ENCODE measurements around the gene NME5. TPM values are rescaled to one million over a fixed set of nuclear protein-coding genes. Genes with fewer than 3 reads are reported as not detected.

Gene NME5
- total and polyA plus RNA-seq, 7 donors, result 1.2 to 3.5 (median 1.6) TPM; not detected in 1

GRCh38 chr5:138103319-138103637 lies 36.0 kb downstream of the NME5 start:
- no peaks in the 10 kb centered on the region for H3K4me1 ChIP-seq
- H3K36me3 ChIP-seq, result no peaks in the 10 kb centered on the region
- intact Hi-C loops (cut with DNase I), result no loop called here
- no peak overlapping the region for H3K27ac ChIP-seq
- no peak for TF ChIP-seq POLR2AphosphoS5 (IDR thresholded peaks at IDR 0.05)
- no peak for TF ChIP-seq POLR2A (IDR thresholded peaks at IDR 0.05)
- TF ChIP-seq CTCF (IDR thresholded peaks at IDR 0.05), result no peak
- TF ChIP-seq EP300 (IDR thresholded peaks at IDR 0.05), result no peak
- no peaks in the 10 kb centered on the region for H3K9me3 ChIP-seq
- WGBS, 2 donors, result 18 to 48% methylated on average over 3 of the region's 3 CpGs
- DNase-seq, result no peak
- H3K4me3 ChIP-seq, result no peak overlapping the region
- no peaks in the 10 kb centered on the region for H3K27me3 ChIP-seq

DNA sequence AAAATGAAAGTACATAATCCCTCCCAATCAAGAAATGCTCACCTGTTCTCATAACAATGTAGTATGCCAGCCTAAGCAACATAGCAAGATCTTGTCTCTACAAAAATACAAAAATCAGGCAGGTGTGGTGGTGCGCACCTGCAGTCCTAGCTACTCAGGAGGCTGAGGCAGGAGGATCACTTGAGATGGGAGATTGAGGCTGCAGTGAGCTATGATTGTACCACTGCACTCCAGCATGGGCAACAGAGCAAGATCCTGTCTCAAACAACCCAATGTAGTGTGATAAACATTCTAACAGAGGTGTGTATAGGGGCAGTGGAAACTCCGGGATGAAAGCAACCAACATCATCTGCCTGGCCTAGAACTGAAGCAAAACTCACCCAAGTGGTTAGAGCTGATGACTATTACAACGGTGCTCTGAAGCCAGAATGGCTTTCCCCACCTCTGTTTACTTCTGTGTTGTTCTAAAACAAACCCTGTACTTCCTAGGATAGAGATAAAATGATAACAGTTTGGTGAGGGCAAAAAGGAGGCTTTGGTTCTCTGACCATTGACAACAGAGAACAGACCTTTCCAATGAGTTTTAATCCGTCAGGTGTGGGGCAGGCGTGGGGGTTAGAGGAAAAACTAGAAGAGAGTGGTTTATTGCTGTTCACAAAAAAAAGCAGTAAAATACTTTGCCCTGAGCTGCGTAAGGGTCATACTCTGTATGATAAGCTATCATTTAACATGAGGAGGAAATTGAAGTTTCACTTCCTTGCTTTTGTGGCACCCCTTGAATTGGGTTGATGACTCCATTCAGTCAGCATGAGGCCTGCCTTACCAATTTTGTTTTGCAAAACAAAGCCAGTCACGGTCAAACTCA lies 36.5 kb downstream of the NME5 start:
- H3K4me3 ChIP-seq, result no peak overlapping the region
- H3K9me3 ChIP-seq, result no peaks in the 10 kb centered on the region
- H3K36me3 ChIP-seq, result no peaks in the 10 kb centered on the region
- H3K27ac ChIP-seq, result no peak overlapping the region
- no peak for TF ChIP-seq POLR2A (IDR thresholded peaks at IDR 0.05)
- TF ChIP-seq EP300 (IDR thresholded peaks at IDR 0.05), result no peak
- TF ChIP-seq POLR2AphosphoS5 (IDR thresholded peaks at IDR 0.05), result no peak
- TF ChIP-seq CTCF (IDR thresholded peaks at IDR 0.05), result no peak
- no peaks in the 10 kb centered on the region for H3K27me3 ChIP-seq
- 24 to 45% methylated on average over 7 of the region's 7 CpGs for WGBS, 2 donors
- intact Hi-C loops (cut with DNase I), result no loop called here
- H3K4me1 ChIP-seq, result no peaks in the 10 kb centered on the region
- DNase-seq, result no peak

- 88 to 92% methylated on average over 11 of the region's 11 CpGs for WGBS, 2 donors
- Histone ChIP-seq H3K4me1 (no peaks in the 10 kb centered on the region), H3K4me3 (no peak overlapping the region), H3K36me3 (no peaks in the 10 kb centered on the region), H3K27me3 (no peaks in the 10 kb centered on the region), H3K9me3 (no peaks in the 10 kb centered on the region), H3K27ac (no peak overlapping the region)
- intact Hi-C loops (cut with DNase I), result no loop called here
- TF ChIP-seq POLR2A (IDR thresholded peaks at IDR 0.05), result no peak
- TF ChIP-seq EP300 (IDR thresholded peaks at IDR 0.05), result no peak
- no peak for TF ChIP-seq CTCF (IDR thresholded peaks at IDR 0.05)
- no peak for TF ChIP-seq POLR2AphosphoS5 (IDR thresholded peaks at IDR 0.05)
- DNase-seq, result no peak
Measured at GRCh38 chr5:138096997-138097828, 42.0 kb downstream of the NME5 start.

DNA sequence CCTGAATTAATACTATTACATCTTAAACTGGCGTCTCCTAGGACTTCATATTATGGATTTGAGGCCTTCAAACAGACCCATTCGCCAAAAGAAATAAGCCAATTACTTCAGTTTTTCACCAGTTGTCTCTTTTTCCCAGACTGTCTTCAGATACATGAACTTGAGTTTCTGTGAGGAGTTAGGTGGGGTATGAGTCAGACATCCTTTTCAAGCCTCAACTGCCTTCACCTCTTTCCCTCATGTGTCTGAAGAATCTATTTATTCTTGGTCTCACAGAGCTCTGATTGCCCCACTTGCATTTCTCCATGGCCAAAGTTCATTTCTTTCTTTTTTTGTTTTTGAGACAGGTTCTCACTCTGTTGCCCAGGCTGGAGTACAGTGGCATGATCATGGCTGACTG lies 42.9 kb downstream of the NME5 start:
- H3K9me3 ChIP-seq, result no peaks in the 10 kb centered on the region
- H3K27me3 ChIP-seq, result no peaks in the 10 kb centered on the region
- H3K4me1 ChIP-seq, result no peaks in the 10 kb centered on the region
- WGBS, 2 donors, result 87 to 93% methylated on average over 2 of the region's 2 CpGs
- DNase-seq, result no peak
- no peaks in the 10 kb centered on the region for H3K36me3 ChIP-seq
- no peak overlapping the region for H3K4me3 ChIP-seq
- H3K27ac ChIP-seq, result no peak overlapping the region
- no peak for TF ChIP-seq CTCF (IDR thresholded peaks at IDR 0.05)
- no peak for TF ChIP-seq EP300 (IDR thresholded peaks at IDR 0.05)
- intact Hi-C loops (cut with DNase I), result no loop called here

Data from sigmoid colon (tissue), 7 donors.